ENCODE results near the gene OSR1.

Gene OSR1

GRCh38 chr2:19362755-19363473, 4.5 kb upstream of the OSR1 start (continued):
- no peak for TF ChIP-seq ZNF280D (tag by site-specific recombination; IDR thresholded peaks at IDR 0.05)
- no peak for TF ChIP-seq ZNF626 (tag by site-specific recombination; IDR thresholded peaks at IDR 0.05)
- no peak for TF ChIP-seq PATZ1 (tag by site-specific recombination; IDR thresholded peaks at IDR 0.05)
- no peak for TF ChIP-seq ZNF670 (tag by site-specific recombination; IDR thresholded peaks at IDR 0.05; ENCODE audit: low read depth)
- peak; percentile 15; the same call in 1 of the 2 replicates for TF ChIP-seq GLIS1 (tag by site-specific recombination; IDR thresholded peaks at IDR 0.05)
- TF ChIP-seq ZBTB44 (tag by site-specific recombination; IDR thresholded peaks at IDR 0.05): 0 out of 2 replicates have a peak, but pooled peaks have one; percentile 60
- 0 out of 2 replicates have a peak, but pooled peaks have one; percentile 18 for TF ChIP-seq KLF8 (tag by site-specific recombination; IDR thresholded peaks at IDR 0.05)
- TF ChIP-seq ZFHX2 (tag by site-specific recombination; conservative IDR thresholded peaks at IDR 0.05): no peak
- TF ChIP-seq ZNF596 (tag by site-specific recombination; IDR thresholded peaks at IDR 0.05): no peak
- TF ChIP-seq ZNF654 (tag by site-specific recombination; IDR thresholded peaks at IDR 0.05; ENCODE audit: low read depth): peak; percentile 82
- TF ChIP-seq OVOL3 (tag by site-specific recombination; IDR thresholded peaks at IDR 0.05): no peak
- TF ChIP-seq REPIN1 (tag by site-specific recombination; IDR thresholded peaks at IDR 0.05; ENCODE audit: low read depth): no peak
- TF ChIP-seq ZNF16 (tag by site-specific recombination; IDR thresholded peaks at IDR 0.05; ENCODE audit: low read depth): no peak
- TF ChIP-seq ZNF335 (tag by site-specific recombination; conservative IDR thresholded peaks at IDR 0.05): peak; percentile 79
- no peak for TF ChIP-seq FEZF1 (tag by site-specific recombination; IDR thresholded peaks at IDR 0.05)
- no peak for TF ChIP-seq ZSCAN5A (tag by site-specific recombination; IDR thresholded peaks at IDR 0.05)
- TF ChIP-seq ZNF747 (tag by site-specific recombination; IDR thresholded peaks at IDR 0.05): no peak
- TF ChIP-seq KLF16 (tag by site-specific recombination; IDR thresholded peaks at IDR 0.05): no peak
- TF ChIP-seq ZNF76 (tag by site-specific recombination; IDR thresholded peaks at IDR 0.05; ENCODE audit: borderline replicate concordance, low read depth): no peak
